SK-N-SH treated with all-trans-retinoic acid at 6 μM for 48 hours (cell line): ENCODE data around the gene EVA1C.

Experiments
- ATAC-seq: fragments of 200-7000 bp; cut with Tn5 transposase; 3 replicates; pipeline ENCODE4 v1.9.1; 2020; ENCODE audit warnings: mild to moderate bottlenecking, moderate library complexity
- ARNTL ChIP-seq: fragments of 450-650 bp; formaldehyde crosslinking; IDR thresholded peaks from 2 replicates; pipeline ENCODE4 v1.5.0; 2020; ENCODE audit warnings: low read depth, mild to moderate bottlenecking, moderate library complexity, borderline replicate concordance
- BACH2 ChIP-seq: fragments of 250-450 bp; sonication (Bioruptor Pico); IDR thresholded peaks from 2 replicates; pipeline ENCODE4 v1.9.0; 2021; ENCODE audit warnings: mild to moderate bottlenecking, borderline replicate concordance
- CSDC2 ChIP-seq: fragments of 250-450 bp; sonication (Bioruptor Pico); IDR thresholded peaks from 2 replicates; pipeline ENCODE4 v1.5.0; 2020; ENCODE audit warnings: mild to moderate bottlenecking, moderate library complexity
- ESRRG ChIP-seq: fragments of 250-450 bp; sonication (Bioruptor Pico); IDR thresholded peaks from 2 replicates; pipeline ENCODE4 v1.6.1; 2021; ENCODE audit warnings: mild to moderate bottlenecking
- GLIS3 ChIP-seq: fragments of 250-450 bp; sonication (Bioruptor Pico); IDR thresholded peaks from 2 replicates; pipeline ENCODE4 v1.5.0; 2020; ENCODE audit warnings: mild to moderate bottlenecking, moderate library complexity
- ISL1 ChIP-seq: fragments of 250-450 bp; sonication (Bioruptor Pico); IDR thresholded peaks from 2 replicates; pipeline ENCODE4 v2.1.2; 2022; ENCODE audit warnings: mild to moderate bottlenecking, moderate library complexity
- OSR1 ChIP-seq: fragments of 250-450 bp; sonication (Bioruptor Pico); IDR thresholded peaks from 2 replicates; pipeline ENCODE4 v1.8.0; 2022; ENCODE audit warnings: moderate library complexity, mild to moderate bottlenecking, inconsistent platforms
- PPARA ChIP-seq: fragments of 250-450 bp; sonication (Bioruptor Pico); IDR thresholded peaks from 2 replicates; pipeline ENCODE4 v1.5.0; 2020; ENCODE audit warnings: mild to moderate bottlenecking, borderline replicate concordance
- RARB ChIP-seq: fragments of 250-450 bp; sonication (Bioruptor Pico); IDR thresholded peaks from 2 replicates; pipeline ENCODE4 v1.8.0; 2021; ENCODE audit warnings: mild to moderate bottlenecking, moderate library complexity
- SNAI2 ChIP-seq: fragments of 250-450 bp; sonication (Bioruptor Pico); IDR thresholded peaks from 2 replicates; pipeline ENCODE4 v1.5.0; 2020; ENCODE audit warnings: mild to moderate bottlenecking, moderate library complexity
- TCF4 ChIP-seq: fragments of 250-450 bp; sonication (Bioruptor Pico); IDR thresholded peaks from 2 replicates; pipeline ENCODE4 v1.8.0; 2021; ENCODE audit warnings: mild to moderate bottlenecking, moderate library complexity, borderline replicate concordance
- TOX ChIP-seq: fragments of 250-450 bp; sonication (Bioruptor Pico); IDR thresholded peaks from 2 replicates; pipeline ENCODE4 v1.8.0; 2021; ENCODE audit warnings: mild to moderate bottlenecking, moderate library complexity, borderline replicate concordance
- ZC3H10 ChIP-seq: fragments of 250-450 bp; sonication (Bioruptor Pico); IDR thresholded peaks from 2 replicates; pipeline ENCODE4 v1.5.1; 2021; ENCODE audit warnings: mild to moderate bottlenecking, moderate library complexity
- ZFP3 ChIP-seq: fragments of 250-450 bp; sonication (Bioruptor Pico); IDR thresholded peaks from 2 replicates; pipeline ENCODE4 v1.5.0; 2020; ENCODE audit warnings: mild to moderate bottlenecking, moderate library complexity
- ZFP30 ChIP-seq: fragments of 450-650 bp; formaldehyde crosslinking; IDR thresholded peaks from 2 replicates; pipeline ENCODE4 v1.5.0; 2022; ENCODE audit warnings: mild to moderate bottlenecking, moderate library complexity
- ZNF565 ChIP-seq: fragments of 450-650 bp; formaldehyde crosslinking; conservative IDR thresholded peaks from 2 replicates; pipeline ENCODE4 v1.5.0; 2020; ENCODE audit warnings: low read depth, mild to moderate bottlenecking, moderate library complexity
- ZNF70 ChIP-seq: fragments of 450-650 bp; formaldehyde crosslinking; IDR thresholded peaks from 2 replicates; pipeline ENCODE4 v1.5.0; 2020; ENCODE audit warnings: mild to moderate bottlenecking, moderate library complexity
- ZNF8 ChIP-seq: fragments of 450-650 bp; formaldehyde crosslinking; IDR thresholded peaks from 2 replicates; pipeline ENCODE4 v1.5.0; 2020; ENCODE audit warnings: mild to moderate bottlenecking, moderate library complexity
- TF ChIP-seq, protein P1 (sequence below): fragments of 250-450 bp; sonication (Bioruptor Pico); IDR thresholded peaks from 2 replicates; pipeline ENCODE4 v1.8.0; 2020; ENCODE audit warnings: mild to moderate bottlenecking, moderate library complexity, borderline replicate concordance
- TF ChIP-seq, protein P2 (sequence below): fragments of 250-450 bp; sonication (Bioruptor Pico); IDR thresholded peaks from 2 replicates; pipeline ENCODE4 v1.5.1; 2021; ENCODE audit warnings: mild to moderate bottlenecking, moderate library complexity
- TF ChIP-seq, protein P3 (sequence below): fragments of 250-450 bp; sonication (Bioruptor Pico); IDR thresholded peaks from 2 replicates; pipeline ENCODE4 v1.8.0; 2021; ENCODE audit warnings: low read depth, mild to moderate bottlenecking, moderate library complexity, borderline replicate concordance
- TF ChIP-seq, protein P4 (sequence below): fragments of 250-450 bp; sonication (Bioruptor Pico); IDR thresholded peaks from 2 replicates; pipeline ENCODE4 v1.5.0; 2020; ENCODE audit warnings: mild to moderate bottlenecking, moderate library complexity
- TF ChIP-seq, protein P5 (sequence below): fragments of 250-450 bp; sonication (Bioruptor Pico); IDR thresholded peaks from 2 replicates; pipeline ENCODE4 v1.5.1; 2020; ENCODE audit warnings: low read depth, mild to moderate bottlenecking, moderate library complexity

EVA1C gene

DNA sequence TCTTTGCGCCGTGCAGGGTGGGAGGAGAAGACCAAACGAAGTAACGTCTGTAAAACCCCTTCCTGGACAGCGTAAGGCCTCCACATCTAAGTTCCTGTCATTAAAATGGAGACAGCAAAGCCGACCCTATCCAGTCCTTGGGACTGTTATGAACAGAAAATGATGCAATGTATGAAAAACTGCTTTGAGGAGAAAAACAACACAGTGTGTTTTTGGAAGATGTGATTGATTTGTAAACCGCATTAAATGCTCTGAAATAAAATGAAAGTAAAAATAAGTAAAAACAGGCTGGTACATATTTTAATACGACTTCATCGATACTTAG, 18.9 kb upstream of the EVA1C start:
- ATAC-seq: no peak

DNA sequence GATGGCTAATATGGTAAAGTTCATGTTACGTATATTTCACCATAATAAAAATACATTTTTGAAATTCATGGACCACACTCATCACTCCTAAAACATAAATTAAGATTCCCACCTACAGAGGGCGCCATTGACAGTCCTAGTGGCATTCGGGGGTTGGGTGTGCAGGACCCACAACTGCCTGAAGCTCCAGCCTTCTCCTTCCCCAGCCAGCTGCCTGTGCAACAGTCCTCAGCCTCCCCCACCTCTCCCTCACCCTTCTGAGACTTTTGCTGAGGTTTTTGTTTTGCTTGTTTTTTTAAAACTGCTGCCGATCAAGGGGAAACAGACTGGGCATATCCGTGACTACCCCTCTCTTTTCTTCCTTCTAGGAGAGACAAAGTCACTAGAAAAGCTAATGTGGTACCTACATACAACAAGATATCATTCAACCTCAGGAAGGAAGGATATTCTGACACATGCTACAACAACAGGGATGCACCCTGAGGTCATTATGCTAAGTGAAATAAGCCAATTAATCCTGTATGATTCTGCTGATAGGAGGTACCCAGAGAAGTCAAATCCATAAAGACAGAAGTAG, 9.2 kb upstream of the EVA1C start:
- TF ChIP-seq ZNF565 (CRISPR knock-in tag) (no peak), CSDC2 (CRISPR knock-in tag) (no peak), ZFP30 (CRISPR knock-in tag) (no peak), ZNF8 (CRISPR knock-in tag) (no peak), ZNF70 (CRISPR knock-in tag) (no peak), ARNTL (CRISPR knock-in tag) (no peak), ESRRG (CRISPR knock-in tag) (no peak), ISL1 (no peak), GLIS3 (CRISPR knock-in tag) (no peak), PPARA (no peak), OSR1 (no peak), RARB (no peak)
- TF ChIP-seq, protein P1, sequence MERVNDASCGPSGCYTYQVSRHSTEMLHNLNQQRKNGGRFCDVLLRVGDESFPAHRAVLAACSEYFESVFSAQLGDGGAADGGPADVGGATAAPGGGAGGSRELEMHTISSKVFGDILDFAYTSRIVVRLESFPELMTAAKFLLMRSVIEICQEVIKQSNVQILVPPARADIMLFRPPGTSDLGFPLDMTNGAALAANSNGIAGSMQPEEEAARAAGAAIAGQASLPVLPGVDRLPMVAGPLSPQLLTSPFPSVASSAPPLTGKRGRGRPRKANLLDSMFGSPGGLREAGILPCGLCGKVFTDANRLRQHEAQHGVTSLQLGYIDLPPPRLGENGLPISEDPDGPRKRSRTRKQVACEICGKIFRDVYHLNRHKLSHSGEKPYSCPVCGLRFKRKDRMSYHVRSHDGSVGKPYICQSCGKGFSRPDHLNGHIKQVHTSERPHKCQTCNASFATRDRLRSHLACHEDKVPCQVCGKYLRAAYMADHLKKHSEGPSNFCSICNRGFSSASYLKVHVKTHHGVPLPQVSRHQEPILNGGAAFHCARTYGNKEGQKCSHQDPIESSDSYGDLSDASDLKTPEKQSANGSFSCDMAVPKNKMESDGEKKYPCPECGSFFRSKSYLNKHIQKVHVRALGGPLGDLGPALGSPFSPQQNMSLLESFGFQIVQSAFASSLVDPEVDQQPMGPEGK (CRISPR knock-in tag): no peak
- ATAC-seq: peak; percentile 98

More for the DNA sequence above, 18.9 kb upstream of the EVA1C start:
- TF ChIP-seq SNAI2: no peak
- no peak for TF ChIP-seq ZFP3 (CRISPR knock-in tag)
- TF ChIP-seq OSR1: no peak
- TF ChIP-seq ESRRG (CRISPR knock-in tag): no peak
- TF ChIP-seq ZNF565 (CRISPR knock-in tag): no peak
- no peak for TF ChIP-seq PPARA
- no peak for TF ChIP-seq BACH2
- no peak for TF ChIP-seq ARNTL (CRISPR knock-in tag)
- no peak for TF ChIP-seq ZNF70 (CRISPR knock-in tag)
- TF ChIP-seq, protein P2, sequence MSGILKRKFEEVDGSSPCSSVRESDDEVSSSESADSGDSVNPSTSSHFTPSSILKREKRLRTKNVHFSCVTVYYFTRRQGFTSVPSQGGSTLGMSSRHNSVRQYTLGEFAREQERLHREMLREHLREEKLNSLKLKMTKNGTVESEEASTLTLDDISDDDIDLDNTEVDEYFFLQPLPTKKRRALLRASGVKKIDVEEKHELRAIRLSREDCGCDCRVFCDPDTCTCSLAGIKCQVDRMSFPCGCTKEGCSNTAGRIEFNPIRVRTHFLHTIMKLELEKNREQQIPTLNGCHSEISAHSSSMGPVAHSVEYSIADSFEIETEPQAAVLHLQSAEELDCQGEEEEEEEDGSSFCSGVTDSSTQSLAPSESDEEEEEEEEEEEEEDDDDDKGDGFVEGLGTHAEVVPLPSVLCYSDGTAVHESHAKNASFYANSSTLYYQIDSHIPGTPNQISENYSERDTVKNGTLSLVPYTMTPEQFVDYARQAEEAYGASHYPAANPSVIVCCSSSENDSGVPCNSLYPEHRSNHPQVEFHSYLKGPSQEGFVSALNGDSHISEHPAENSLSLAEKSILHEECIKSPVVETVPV (CRISPR knock-in tag): no peak
- no peak for TF ChIP-seq TCF4 (CRISPR knock-in tag)
- no peak for TF ChIP-seq ZC3H10 (CRISPR knock-in tag)
- no peak for TF ChIP-seq RARB
- no peak for TF ChIP-seq ZFP30 (CRISPR knock-in tag)

DNA sequence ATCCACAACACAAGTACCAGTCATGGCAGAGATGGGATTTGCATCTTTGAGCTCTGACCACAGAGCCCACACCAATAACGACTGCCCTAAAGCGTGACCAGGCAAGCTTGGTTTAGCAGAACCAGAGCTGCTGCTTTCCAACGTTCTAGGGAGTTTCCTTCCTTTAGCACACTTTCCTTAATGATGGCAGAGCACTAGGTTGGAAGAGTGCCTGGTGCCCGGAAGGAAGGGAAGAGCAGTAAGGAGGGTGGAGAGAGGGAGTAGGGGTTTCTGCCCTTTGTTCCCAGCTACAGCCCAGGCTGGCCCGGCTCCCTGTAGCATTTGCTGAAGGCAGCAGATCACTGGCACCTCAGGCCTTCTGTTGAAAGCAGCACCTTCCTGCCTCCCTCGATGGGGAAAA, 6.1 kb upstream of the EVA1C start:
- no peak for ATAC-seq
- TF ChIP-seq, protein P3, sequence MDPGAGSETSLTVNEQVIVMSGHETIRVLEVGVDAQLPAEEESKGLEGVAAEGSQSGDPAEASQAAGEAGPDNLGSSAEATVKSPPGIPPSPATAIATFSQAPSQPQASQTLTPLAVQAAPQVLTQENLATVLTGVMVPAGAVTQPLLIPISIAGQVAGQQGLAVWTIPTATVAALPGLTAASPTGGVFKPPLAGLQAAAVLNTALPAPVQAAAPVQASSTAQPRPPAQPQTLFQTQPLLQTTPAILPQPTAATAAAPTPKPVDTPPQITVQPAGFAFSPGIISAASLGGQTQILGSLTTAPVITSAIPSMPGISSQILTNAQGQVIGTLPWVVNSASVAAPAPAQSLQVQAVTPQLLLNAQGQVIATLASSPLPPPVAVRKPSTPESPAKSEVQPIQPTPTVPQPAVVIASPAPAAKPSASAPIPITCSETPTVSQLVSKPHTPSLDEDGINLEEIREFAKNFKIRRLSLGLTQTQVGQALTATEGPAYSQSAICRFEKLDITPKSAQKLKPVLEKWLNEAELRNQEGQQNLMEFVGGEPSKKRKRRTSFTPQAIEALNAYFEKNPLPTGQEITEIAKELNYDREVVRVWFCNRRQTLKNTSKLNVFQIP: no peak
- TF ChIP-seq SNAI2 (no peak), GLIS3 (CRISPR knock-in tag) (no peak), ZC3H10 (CRISPR knock-in tag) (no peak), TOX (no peak), ESRRG (CRISPR knock-in tag) (no peak), TCF4 (CRISPR knock-in tag) (no peak), ISL1 (no peak), ZNF8 (CRISPR knock-in tag) (no peak), ZFP3 (CRISPR knock-in tag) (no peak), ZNF565 (CRISPR knock-in tag) (no peak), ZFP30 (CRISPR knock-in tag) (no peak), PPARA (no peak), OSR1 (no peak), RARB (no peak)
- TF ChIP-seq, protein P1 (CRISPR knock-in tag): no peak
- TF ChIP-seq, protein P4, sequence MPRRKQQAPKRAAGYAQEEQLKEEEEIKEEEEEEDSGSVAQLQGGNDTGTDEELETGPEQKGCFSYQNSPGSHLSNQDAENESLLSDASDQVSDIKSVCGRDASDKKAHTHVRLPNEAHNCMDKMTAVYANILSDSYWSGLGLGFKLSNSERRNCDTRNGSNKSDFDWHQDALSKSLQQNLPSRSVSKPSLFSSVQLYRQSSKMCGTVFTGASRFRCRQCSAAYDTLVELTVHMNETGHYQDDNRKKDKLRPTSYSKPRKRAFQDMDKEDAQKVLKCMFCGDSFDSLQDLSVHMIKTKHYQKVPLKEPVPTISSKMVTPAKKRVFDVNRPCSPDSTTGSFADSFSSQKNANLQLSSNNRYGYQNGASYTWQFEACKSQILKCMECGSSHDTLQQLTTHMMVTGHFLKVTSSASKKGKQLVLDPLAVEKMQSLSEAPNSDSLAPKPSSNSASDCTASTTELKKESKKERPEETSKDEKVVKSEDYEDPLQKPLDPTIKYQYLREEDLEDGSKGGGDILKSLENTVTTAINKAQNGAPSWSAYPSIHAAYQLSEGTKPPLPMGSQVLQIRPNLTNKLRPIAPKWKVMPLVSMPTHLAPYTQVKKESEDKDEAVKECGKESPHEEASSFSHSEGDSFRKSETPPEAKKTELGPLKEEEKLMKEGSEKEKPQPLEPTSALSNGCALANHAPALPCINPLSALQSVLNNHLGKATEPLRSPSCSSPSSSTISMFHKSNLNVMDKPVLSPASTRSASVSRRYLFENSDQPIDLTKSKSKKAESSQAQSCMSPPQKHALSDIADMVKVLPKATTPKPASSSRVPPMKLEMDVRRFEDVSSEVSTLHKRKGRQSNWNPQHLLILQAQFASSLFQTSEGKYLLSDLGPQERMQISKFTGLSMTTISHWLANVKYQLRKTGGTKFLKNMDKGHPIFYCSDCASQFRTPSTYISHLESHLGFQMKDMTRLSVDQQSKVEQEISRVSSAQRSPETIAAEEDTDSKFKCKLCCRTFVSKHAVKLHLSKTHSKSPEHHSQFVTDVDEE: no peak
- TF ChIP-seq, protein P5, sequence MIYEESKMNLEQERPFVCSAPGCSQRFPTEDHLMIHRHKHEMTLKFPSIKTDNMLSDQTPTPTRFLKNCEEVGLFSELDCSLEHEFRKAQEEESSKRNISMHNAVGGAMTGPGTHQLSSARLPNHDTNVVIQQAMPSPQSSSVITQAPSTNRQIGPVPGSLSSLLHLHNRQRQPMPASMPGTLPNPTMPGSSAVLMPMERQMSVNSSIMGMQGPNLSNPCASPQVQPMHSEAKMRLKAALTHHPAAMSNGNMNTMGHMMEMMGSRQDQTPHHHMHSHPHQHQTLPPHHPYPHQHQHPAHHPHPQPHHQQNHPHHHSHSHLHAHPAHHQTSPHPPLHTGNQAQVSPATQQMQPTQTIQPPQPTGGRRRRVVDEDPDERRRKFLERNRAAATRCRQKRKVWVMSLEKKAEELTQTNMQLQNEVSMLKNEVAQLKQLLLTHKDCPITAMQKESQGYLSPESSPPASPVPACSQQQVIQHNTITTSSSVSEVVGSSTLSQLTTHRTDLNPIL: no peak
- TF ChIP-seq, protein P2 (CRISPR knock-in tag): no peak
